Measurements from ENCODE around the gene POLR2F.

GRCh38 chr22:37932821-37933578 is 20.5 kb upstream of the POLR2F start:
- TF ChIP-seq CTCF (IDR thresholded peaks at IDR 0.05) (no peak), POLR2A (IDR thresholded peaks at IDR 0.05) (no peak)

Data from esophagus squamous epithelium (tissue), 4 donors.